ENCODE measurements around the gene SFRP2. TPM values are rescaled to one million over a fixed set of nuclear protein-coding genes. Genes with fewer than 3 reads are reported as not detected.

SFRP2 gene
- total RNA-seq, 2 experiments from 2014 or later: not detected

DNA sequence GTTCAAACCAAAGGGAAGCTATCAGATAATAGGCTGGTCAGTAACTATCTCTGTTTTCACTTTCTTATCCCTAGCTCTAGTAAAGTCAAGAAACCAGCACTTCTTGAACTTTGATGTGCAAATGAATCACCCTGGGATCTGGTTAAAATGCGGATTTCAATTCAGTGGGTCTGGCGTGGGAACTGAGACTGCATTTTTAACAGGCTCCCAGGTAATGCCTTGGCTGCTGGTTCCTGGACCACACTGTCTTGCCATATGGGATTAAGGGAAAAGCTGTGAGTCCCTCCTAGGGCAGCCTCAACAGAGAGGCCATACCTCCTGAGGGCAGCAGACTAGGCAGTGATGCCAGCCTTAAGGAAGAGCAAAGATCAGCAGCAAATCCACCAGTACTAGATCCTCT is 30.7 kb downstream of the SFRP2 start:
- no peak for TF ChIP-seq EZH2phosphoT487 (IDR thresholded peaks at IDR 0.05; ENCODE audit: borderline replicate concordance, low read depth, low read length)
- TF ChIP-seq, protein P1, sequence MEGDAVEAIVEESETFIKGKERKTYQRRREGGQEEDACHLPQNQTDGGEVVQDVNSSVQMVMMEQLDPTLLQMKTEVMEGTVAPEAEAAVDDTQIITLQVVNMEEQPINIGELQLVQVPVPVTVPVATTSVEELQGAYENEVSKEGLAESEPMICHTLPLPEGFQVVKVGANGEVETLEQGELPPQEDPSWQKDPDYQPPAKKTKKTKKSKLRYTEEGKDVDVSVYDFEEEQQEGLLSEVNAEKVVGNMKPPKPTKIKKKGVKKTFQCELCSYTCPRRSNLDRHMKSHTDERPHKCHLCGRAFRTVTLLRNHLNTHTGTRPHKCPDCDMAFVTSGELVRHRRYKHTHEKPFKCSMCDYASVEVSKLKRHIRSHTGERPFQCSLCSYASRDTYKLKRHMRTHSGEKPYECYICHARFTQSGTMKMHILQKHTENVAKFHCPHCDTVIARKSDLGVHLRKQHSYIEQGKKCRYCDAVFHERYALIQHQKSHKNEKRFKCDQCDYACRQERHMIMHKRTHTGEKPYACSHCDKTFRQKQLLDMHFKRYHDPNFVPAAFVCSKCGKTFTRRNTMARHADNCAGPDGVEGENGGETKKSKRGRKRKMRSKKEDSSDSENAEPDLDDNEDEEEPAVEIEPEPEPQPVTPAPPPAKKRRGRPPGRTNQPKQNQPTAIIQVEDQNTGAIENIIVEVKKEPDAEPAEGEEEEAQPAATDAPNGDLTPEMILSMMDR (conservative IDR thresholded peaks at IDR 0.05; ENCODE audit: low read length): no peak
- DNase-seq (ENCODE audit: low spot score): no peak
- CTCF ChIA-PET (ENCODE audit: unreplicated experiment): no interaction called here
- POLR2A ChIA-PET: no interaction called here
- Histone ChIP-seq H3K4me3 (ENCODE audit: low read depth, low read length, poor library complexity, severe bottlenecking) (no peak overlapping the region), H3K79me2 (ENCODE audit: insufficient read depth, low read depth, low read length) (no peaks in the 10 kb centered on the region), H3K4me1 (ENCODE audit: insufficient read depth, low read length, poor library complexity, severe bottlenecking) (no peaks in the 10 kb centered on the region), H3K4me2 (ENCODE audit: low read length) (no peak overlapping the region), H3K27ac (ENCODE audit: low read depth, low read length, poor library complexity, severe bottlenecking) (no peak overlapping the region), H3K9me2 (ENCODE audit: insufficient read depth, low read length) (no peaks in the 10 kb centered on the region), H4K20me1 (ENCODE audit: insufficient read depth, low read length) (no peaks in the 10 kb centered on the region), H3K36me3 (ENCODE audit: insufficient read depth, low read length) (no peaks in the 10 kb centered on the region), H2AFZ (ENCODE audit: low read length) (no peak overlapping the region), H3K9me3 (ENCODE audit: low read length) (no peaks in the 10 kb centered on the region)
- no TSS peak for BruUV-seq (replicated peaks)
- intact Hi-C loops (cut with micrococcal nuclease; ENCODE audit: unreplicated experiment): no loop called here

DNA sequence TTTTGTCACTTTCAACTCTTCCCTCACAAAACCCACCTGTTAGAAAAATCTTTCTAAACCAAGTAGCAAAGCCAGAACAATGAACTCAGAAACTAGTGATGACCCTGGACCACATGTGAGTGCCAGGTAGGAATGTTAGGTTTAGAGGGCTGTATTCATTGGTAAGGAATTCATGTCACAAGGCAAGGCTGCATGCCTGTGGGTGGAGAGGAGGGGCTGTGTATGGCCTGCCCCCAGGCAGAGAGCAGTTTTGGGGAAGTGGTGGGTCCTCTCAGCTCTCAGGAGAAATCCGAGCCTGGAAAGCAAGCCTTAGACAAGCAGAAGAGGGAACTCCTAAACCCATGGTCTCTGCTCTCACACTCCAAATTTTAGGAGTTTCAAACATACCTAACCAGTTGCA is 31.5 kb downstream of the SFRP2 start:
- H3K36me3 ChIP-seq (ENCODE audit: insufficient read depth, low read length): no peaks in the 10 kb centered on the region
- H3K79me2 ChIP-seq (ENCODE audit: insufficient read depth, low read depth, low read length): no peaks in the 10 kb centered on the region
- no peak for DNase-seq (ENCODE audit: low spot score)
- BruUV-seq (replicated peaks): no TSS peak
- no peaks in the 10 kb centered on the region for H3K4me1 ChIP-seq (ENCODE audit: insufficient read depth, low read length, poor library complexity, severe bottlenecking)
- no peak for TF ChIP-seq EZH2phosphoT487 (IDR thresholded peaks at IDR 0.05; ENCODE audit: borderline replicate concordance, low read depth, low read length)
- TF ChIP-seq, protein P1 (conservative IDR thresholded peaks at IDR 0.05; ENCODE audit: low read length): no peak
- no peak overlapping the region for H3K4me3 ChIP-seq (ENCODE audit: low read depth, low read length, poor library complexity, severe bottlenecking)
- ChIA-PET CTCF (ENCODE audit: unreplicated experiment) (no interaction called here), POLR2A (no interaction called here)
- no peaks in the 10 kb centered on the region for H3K9me3 ChIP-seq (ENCODE audit: low read length)
- no peaks in the 10 kb centered on the region for H3K9me2 ChIP-seq (ENCODE audit: insufficient read depth, low read length)
- no peak overlapping the region for H3K4me2 ChIP-seq (ENCODE audit: low read length)
- intact Hi-C loops (cut with micrococcal nuclease; ENCODE audit: unreplicated experiment): no loop called here
- no peak overlapping the region for H3K27ac ChIP-seq (ENCODE audit: low read depth, low read length, poor library complexity, severe bottlenecking)
- H2AFZ ChIP-seq (ENCODE audit: low read length): no peak overlapping the region
- no peaks in the 10 kb centered on the region for H4K20me1 ChIP-seq (ENCODE audit: insufficient read depth, low read length)

DNA sequence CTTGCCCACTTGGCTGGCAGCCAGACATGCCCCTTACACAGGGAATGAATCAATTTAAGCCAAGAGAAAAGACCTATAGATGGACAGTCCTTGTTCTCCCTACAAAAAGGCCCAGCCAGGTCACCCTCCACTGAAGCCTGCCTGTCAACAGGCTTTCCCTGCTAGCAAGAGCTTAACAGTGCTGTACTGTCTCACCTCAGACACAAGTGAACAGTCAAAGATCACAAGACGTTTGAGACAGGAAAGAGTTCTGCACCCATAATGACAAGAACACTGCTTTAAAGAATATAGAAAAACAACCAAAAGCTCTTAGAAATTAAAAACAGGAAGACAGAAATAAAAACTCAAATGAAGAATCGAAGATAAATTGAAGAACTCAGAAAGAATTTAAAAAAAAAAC is 33.7 kb downstream of the SFRP2 start:
- H3K27ac ChIP-seq (ENCODE audit: low read depth, low read length, poor library complexity, severe bottlenecking): no peak overlapping the region
- CTCF ChIA-PET (ENCODE audit: unreplicated experiment): no interaction called here
- H3K9me3 ChIP-seq (ENCODE audit: low read length): no peaks in the 10 kb centered on the region
- H3K79me2 ChIP-seq (ENCODE audit: insufficient read depth, low read depth, low read length): no peaks in the 10 kb centered on the region
- DNase-seq (ENCODE audit: low spot score): no peak
- no TSS peak for BruUV-seq (replicated peaks)
- POLR2A ChIA-PET: interaction anchor here (0.6 kb wide), 1 partner anchor 592 kb away, joined by 3 read pairs; no protein-coding TSS in a partner anchor
- H3K9me2 ChIP-seq (ENCODE audit: insufficient read depth, low read length): no peaks in the 10 kb centered on the region
- no peak overlapping the region for H3K4me3 ChIP-seq (ENCODE audit: low read depth, low read length, poor library complexity, severe bottlenecking)
- no peak overlapping the region for H3K4me2 ChIP-seq (ENCODE audit: low read length)
- no peaks in the 10 kb centered on the region for H4K20me1 ChIP-seq (ENCODE audit: insufficient read depth, low read length)
- TF ChIP-seq, protein P1 (conservative IDR thresholded peaks at IDR 0.05; ENCODE audit: low read length): no peak
- TF ChIP-seq EZH2phosphoT487 (IDR thresholded peaks at IDR 0.05; ENCODE audit: borderline replicate concordance, low read depth, low read length): no peak
- intact Hi-C loops (cut with micrococcal nuclease; ENCODE audit: unreplicated experiment): no loop called here
- no peak overlapping the region for H2AFZ ChIP-seq (ENCODE audit: low read length)
- H3K36me3 ChIP-seq (ENCODE audit: insufficient read depth, low read length): no peaks in the 10 kb centered on the region
- no peaks in the 10 kb centered on the region for H3K4me1 ChIP-seq (ENCODE audit: insufficient read depth, low read length, poor library complexity, severe bottlenecking)
